Esophagus (tissue), 2 donors: ENCODE measurements around the gene AK5. TPM values are rescaled to one million over a fixed set of nuclear protein-coding genes. Genes with fewer than 3 reads are reported as not detected.
A peak's percentile ranks its signal among the peaks of the same experiment; 100 is the strongest.

Source experiments
- H3K27ac ChIP-seq, 2 donors: one replicate each; pipeline ENCODE4 v1.5.1; 2013; ENCODE audit warnings: low read depth in 2 of 2, mild to moderate bottlenecking in 2 of 2, inconsistent platforms in 1 of 2, low read length in 1 of 2, moderate library complexity in 1 of 2
- H3K27me3 ChIP-seq, 2 donors: one replicate each; pipeline ENCODE4 v1.6.1; 2013; ENCODE audit warnings: low read length in 2 of 2, control low read depth in 1 of 2, mild to moderate bottlenecking in 1 of 2; ENCODE audit not compliant: insufficient read depth in 2 of 2, control insufficient read depth in 1 of 2
- H3K36me3 ChIP-seq, 2 donors: one replicate each; pipeline ENCODE4 v1.6.1; 2013; ENCODE audit warnings: low read length in 1 of 2; ENCODE audit not compliant: control insufficient read depth in 2 of 2, insufficient read depth in 2 of 2
- H3K4me1 ChIP-seq, 2 donors: one replicate each; pipeline ENCODE4 v1.6.1; 2013; ENCODE audit warnings: low read length in 1 of 2; ENCODE audit not compliant: control insufficient read depth in 2 of 2, insufficient read depth in 2 of 2
- H3K4me3 ChIP-seq, 2 donors: one replicate each; pipeline ENCODE4 v1.5.1; 2013; ENCODE audit warnings: low read length in 2 of 2, mild to moderate bottlenecking in 2 of 2, low read depth in 1 of 2, moderate library complexity in 1 of 2
- H3K9me3 ChIP-seq, 2 donors: one replicate each; pipeline ENCODE4 v1.6.1; 2013; ENCODE audit warnings: mild to moderate bottlenecking in 2 of 2, low read depth in 1 of 2, low read length in 1 of 2, moderate library complexity in 1 of 2; ENCODE audit not compliant: control insufficient read depth in 2 of 2, insufficient read depth in 1 of 2
- WGBS, 2 donors: extraction: QIAGEN DNeasy Blood & Tissue Kit; methylation state at CpG; one replicate each; pipeline ENCODE4 v1.1.7; 2013; 5-methylcytosine and 5-hydroxymethylcytosine counted together
- polyA plus RNA-seq, 2 donors: library from polyadenylated mRNA; stranded (reverse); fragments of 200-250 nt; gene quantifications; one replicate each; pipeline ENCODE4 v1.2.3, GENCODE V29; 2013
- donor health status: healthy with polysubstance abuse.
- donor health status: Bipolar disorder and iron deficiency.

The AK5 gene
- polyA plus RNA-seq, 2 donors: 0.11 to 0.16 TPM

- no peaks in the 10 kb centered on the region for H3K4me1 ChIP-seq
- H3K27me3 ChIP-seq: no peaks in the 10 kb centered on the region
- H3K9me3 ChIP-seq: no peaks in the 10 kb centered on the region
- no peak overlapping the region for H3K4me3 ChIP-seq
- H3K36me3 ChIP-seq: no peaks in the 10 kb centered on the region
- H3K27ac ChIP-seq: no peak overlapping the region
- WGBS, 2 donors: 79 to 87% methylated on average over 1 of the region's 1 CpG
These were observed 312.7 kb downstream of the AK5 start for GRCh38 chr1:77594366-77595112.

- Histone ChIP-seq H3K27me3 (no peaks in the 10 kb centered on the region), H3K4me3 (no peak overlapping the region), H3K27ac (no peak overlapping the region), H3K4me1 (no peaks in the 10 kb centered on the region), H3K9me3 (no peaks in the 10 kb centered on the region), H3K36me3 (no peaks in the 10 kb centered on the region)
- 98 to 100% methylated on average over 1 of the region's 1 CpG for WGBS, 2 donors
These were observed 315.5 kb downstream of the AK5 start for GRCh38 chr1:77597310-77597709.

- WGBS, 2 donors: 71 to 79% methylated on average over 5 of the region's 5 CpGs
- Histone ChIP-seq H3K27ac (peak overlapping the region in 1 of 2 donors; percentile 45), H3K4me1 (no peaks in the 10 kb centered on the region), H3K36me3 (no peaks in the 10 kb centered on the region), H3K9me3 (no peaks in the 10 kb centered on the region), H3K27me3 (no peaks in the 10 kb centered on the region), H3K4me3 (no peak overlapping the region)
These were observed 323.6 kb downstream of the AK5 start for GRCh38 chr1:77605246-77606026.

- Histone ChIP-seq H3K9me3 (no peaks in the 10 kb centered on the region), H3K27ac (no peak overlapping the region), H3K4me1 (no peaks in the 10 kb centered on the region), H3K36me3 (no peaks in the 10 kb centered on the region), H3K27me3 (no peaks in the 10 kb centered on the region), H3K4me3 (no peak overlapping the region)
- 96 to 99% methylated on average over 3 of the region's 3 CpGs for WGBS, 2 donors
These were observed 327.1 kb downstream of the AK5 start for GRCh38 chr1:77608893-77609292.

Other genes starting within 250 kb of the AK5 start
- 1 to 10 TPM; 2.5 to 5.8 TPM for gene PIGK, start 62.6 kb upstream of the AK5 start, polyA plus RNA-seq